MM.1S (cell line): Measurements from ENCODE around the gene LY6G6C.
"Not testable (repeated sequence)": the region's sequence is repeated elsewhere in the genome, so short reads cannot be mapped to it uniquely, and the experiment has no call there.

Experiments
- DNase-seq: peaks from one replicate; pipeline ENCODE4 v3.0.0-alpha.2; 2015
- H2AFZ ChIP-seq: fragments of 300-600 bp; sonication (generic); 2 replicates; pipeline ENCODE4 v1.6.0; 2016; ENCODE audit warnings: antibody characterized with exemption, low read length
- H3F3A ChIP-seq: fragments of 300-600 bp; sonication (generic); 2 replicates; pipeline ENCODE4 v1.6.1; 2016; ENCODE audit warnings: mild to moderate bottlenecking, antibody characterized with exemption, low read length, moderate library complexity, mixed read lengths; ENCODE audit not compliant: insufficient read depth
- H3K27ac ChIP-seq: fragments of 300-600 bp; sonication (generic); 2 replicates; pipeline ENCODE4 v1.5.1; 2016; ENCODE audit warnings: mild to moderate bottlenecking, low read length
- H3K27me3 ChIP-seq: fragments of 300-600 bp; sonication (generic); replicated peaks from 2 replicates; pipeline ENCODE4 v1.6.0; 2016; ENCODE audit warnings: low read length; ENCODE audit not compliant: insufficient read depth
- H3K36me3 ChIP-seq: fragments of 300-600 bp; sonication (generic); replicated peaks from 2 replicates; pipeline ENCODE4 v1.6.1; 2016; ENCODE audit warnings: mild to moderate bottlenecking, low read length, mixed read lengths; ENCODE audit not compliant: insufficient read depth
- H3K4me1 ChIP-seq: fragments of 300-600 bp; sonication (generic); 2 replicates; pipeline ENCODE4 v1.6.1; 2016; ENCODE audit warnings: low read length, mixed read lengths
- H3K4me2 ChIP-seq: fragments of 300-600 bp; sonication (generic); 2 replicates; pipeline ENCODE4 v1.6.0; 2016; ENCODE audit warnings: low read depth, low read length
- H3K4me3 ChIP-seq: fragments of 300-600 bp; sonication (generic); 2 replicates; pipeline ENCODE4 v1.5.1; 2016; ENCODE audit warnings: low read length, mixed read lengths
- H3K79me2 ChIP-seq: fragments of 300-600 bp; sonication (generic); 2 replicates; pipeline ENCODE4 v1.6.1; 2016; ENCODE audit warnings: mixed run types, low read length, mixed read lengths
- H3K9ac ChIP-seq: fragments of 300-600 bp; sonication (generic); 2 replicates; pipeline ENCODE4 v1.6.1; 2016; ENCODE audit warnings: low read length, mixed read lengths
- H3K9me2 ChIP-seq: fragments of 300-600 bp; sonication (generic); replicated peaks from 2 replicates; pipeline ENCODE4 v1.6.1; 2016; ENCODE audit warnings: mild to moderate bottlenecking, low read length, mixed read lengths; ENCODE audit not compliant: insufficient read depth
- H3K9me3 ChIP-seq: fragments of 300-600 bp; sonication (generic); replicated peaks from 2 replicates; pipeline ENCODE4 v1.6.1; 2016; ENCODE audit warnings: mild to moderate bottlenecking, low read length, mixed read lengths; ENCODE audit not compliant: insufficient read depth
- H4K20me1 ChIP-seq: fragments of 300-600 bp; sonication (generic); 2 replicates; pipeline ENCODE4 v1.6.1; 2016; ENCODE audit warnings: mild to moderate bottlenecking, low read length, moderate library complexity, mixed read lengths; ENCODE audit not compliant: insufficient read depth
- CTCF ChIP-seq: fragments of 300-600 bp; sonication (generic); IDR thresholded peaks from 2 replicates; pipeline ENCODE4 v1.5.1; 2016; ENCODE audit warnings: antibody characterized with exemption, low read length, mixed read lengths
- EZH2 ChIP-seq: fragments of 300-600 bp; sonication (generic); optimal IDR thresholded peaks from 2 replicates; pipeline ENCODE3; 2017; ENCODE audit warnings: low read depth, mild to moderate bottlenecking, antibody characterized with exemption, low read length, mixed read lengths
- EZH2phosphoT487 ChIP-seq: fragments of 300-600 bp; sonication (generic); IDR thresholded peaks from 2 replicates; pipeline ENCODE4 v1.6.1; 2018; ENCODE audit warnings: antibody characterized with exemption, low read length

LY6G6C gene

GRCh38 chr6:31710523-31711219 lies 10.9 kb downstream of the LY6G6C start:
- no peak for DNase-seq
- no peaks in the 10 kb centered on the region for H3F3A ChIP-seq
- H3K9me3 ChIP-seq: no peaks in the 10 kb centered on the region
- H3K9me2 ChIP-seq: no peaks in the 10 kb centered on the region
- H4K20me1 ChIP-seq: no peaks in the 10 kb centered on the region
- no peak for TF ChIP-seq CTCF
- TF ChIP-seq EZH2phosphoT487: no peak
- TF ChIP-seq EZH2: no peak
- H3K9ac ChIP-seq: no peak overlapping the region
- H3K4me1 ChIP-seq: 0 out of 2 replicates have a peak, but pooled peaks cover 5% of the 10 kb centered on the region
- no peak overlapping the region for H3K4me2 ChIP-seq
- H3K36me3 ChIP-seq: no peaks in the 10 kb centered on the region
- no peak overlapping the region for H3K4me3 ChIP-seq
- no peaks in the 10 kb centered on the region for H3K79me2 ChIP-seq
- H2AFZ ChIP-seq: no peak overlapping the region
- no peaks in the 10 kb centered on the region; the same call in 1 of the 2 replicates for H3K27me3 ChIP-seq
- H3K27ac ChIP-seq: no peak overlapping the region

- not testable (repeated sequence) for H3K9me2 ChIP-seq, H3K27ac ChIP-seq, H3K4me2 ChIP-seq, H3K36me3 ChIP-seq, DNase-seq, H3K4me1 ChIP-seq, H3K9me3 ChIP-seq, H4K20me1 ChIP-seq, H3K27me3 ChIP-seq, H3K4me3 ChIP-seq, H3F3A ChIP-seq, H2AFZ ChIP-seq, H3K9ac ChIP-seq, H3K79me2 ChIP-seq
Measured at GRCh38 chr6:31709157-31709556, 12.4 kb downstream of the LY6G6C start.

- Histone ChIP-seq H4K20me1 (no peaks in the 10 kb centered on the region), H3K9ac (no peak overlapping the region), H3K27ac (no peak overlapping the region), H3K36me3 (no peaks in the 10 kb centered on the region), H2AFZ (no peak overlapping the region), H3F3A (no peaks in the 10 kb centered on the region), H3K4me1 (0 out of 2 replicates have a peak, but pooled peaks cover 5% of the 10 kb centered on the region), H3K9me2 (no peaks in the 10 kb centered on the region), H3K4me2 (no peak overlapping the region), H3K9me3 (no peaks in the 10 kb centered on the region), H3K4me3 (no peak overlapping the region), H3K79me2 (no peaks in the 10 kb centered on the region), H3K27me3 (no peaks in the 10 kb centered on the region; the same call in 1 of the 2 replicates)
- no peak for TF ChIP-seq CTCF
- no peak for TF ChIP-seq EZH2
- no peak for TF ChIP-seq EZH2phosphoT487
- DNase-seq: no peak
Measured at GRCh38 chr6:31708224-31708623, 13.3 kb downstream of the LY6G6C start.

- Histone ChIP-seq H3F3A (peaks cover 4% of the 10 kb centered on the region; the same call in 1 of the 2 replicates), H3K9ac (no peak overlapping the region), H4K20me1 (no peaks in the 10 kb centered on the region), H3K36me3 (no peaks in the 10 kb centered on the region), H3K9me3 (no peaks in the 10 kb centered on the region), H3K4me1 (0 out of 2 replicates have a peak, but pooled peaks cover 5% of the 10 kb centered on the region), H3K4me2 (no peak overlapping the region), H3K27me3 (no peaks in the 10 kb centered on the region; the same call in 1 of the 2 replicates), H3K79me2 (peaks cover 2% of the 10 kb centered on the region), H3K27ac (no peak overlapping the region), H3K4me3 (no peak overlapping the region), H2AFZ (no peak overlapping the region), H3K9me2 (no peaks in the 10 kb centered on the region)
- TF ChIP-seq CTCF (no peak), EZH2phosphoT487 (no peak)
- no peak for DNase-seq
Measured at GRCh38 chr6:31707701-31708100, 13.8 kb downstream of the LY6G6C start.
